SK-N-SH treated with all-trans-retinoic acid at 6 μM for 48 hours (cell line): ENCODE measurements around the gene SPTBN4.

Source experiments
- ARNTL ChIP-seq: fragments of 450-650 bp; formaldehyde crosslinking; IDR thresholded peaks from 2 replicates; pipeline ENCODE4 v1.5.0; 2020; ENCODE audit warnings: low read depth, mild to moderate bottlenecking, moderate library complexity, borderline replicate concordance
- GLIS3 ChIP-seq: fragments of 250-450 bp; sonication (Bioruptor Pico); IDR thresholded peaks from 2 replicates; pipeline ENCODE4 v1.5.0; 2020; ENCODE audit warnings: mild to moderate bottlenecking, moderate library complexity
- OSR1 ChIP-seq: fragments of 250-450 bp; sonication (Bioruptor Pico); IDR thresholded peaks from 2 replicates; pipeline ENCODE4 v1.8.0; 2022; ENCODE audit warnings: moderate library complexity, mild to moderate bottlenecking, inconsistent platforms
- PATZ1 ChIP-seq: fragments of 250-450 bp; sonication (Bioruptor Pico); IDR thresholded peaks from 2 replicates; pipeline ENCODE4 v1.8.0; 2020; ENCODE audit warnings: mild to moderate bottlenecking, moderate library complexity, borderline replicate concordance
- RARB ChIP-seq: fragments of 250-450 bp; sonication (Bioruptor Pico); IDR thresholded peaks from 2 replicates; pipeline ENCODE4 v1.8.0; 2021; ENCODE audit warnings: mild to moderate bottlenecking, moderate library complexity
- TOX ChIP-seq: fragments of 250-450 bp; sonication (Bioruptor Pico); IDR thresholded peaks from 2 replicates; pipeline ENCODE4 v1.8.0; 2021; ENCODE audit warnings: mild to moderate bottlenecking, moderate library complexity, borderline replicate concordance
- ZC3H10 ChIP-seq: fragments of 250-450 bp; sonication (Bioruptor Pico); IDR thresholded peaks from 2 replicates; pipeline ENCODE4 v1.5.1; 2021; ENCODE audit warnings: mild to moderate bottlenecking, moderate library complexity
- ZFP3 ChIP-seq: fragments of 250-450 bp; sonication (Bioruptor Pico); IDR thresholded peaks from 2 replicates; pipeline ENCODE4 v1.5.0; 2020; ENCODE audit warnings: mild to moderate bottlenecking, moderate library complexity
- ZFP30 ChIP-seq: fragments of 450-650 bp; formaldehyde crosslinking; IDR thresholded peaks from 2 replicates; pipeline ENCODE4 v1.5.0; 2022; ENCODE audit warnings: mild to moderate bottlenecking, moderate library complexity
- TF ChIP-seq, protein P1 (sequence below): fragments of 250-450 bp; sonication (Bioruptor Pico); IDR thresholded peaks from 2 replicates; pipeline ENCODE4 v1.5.1; 2020; ENCODE audit warnings: low read depth, mild to moderate bottlenecking, moderate library complexity

DNA sequence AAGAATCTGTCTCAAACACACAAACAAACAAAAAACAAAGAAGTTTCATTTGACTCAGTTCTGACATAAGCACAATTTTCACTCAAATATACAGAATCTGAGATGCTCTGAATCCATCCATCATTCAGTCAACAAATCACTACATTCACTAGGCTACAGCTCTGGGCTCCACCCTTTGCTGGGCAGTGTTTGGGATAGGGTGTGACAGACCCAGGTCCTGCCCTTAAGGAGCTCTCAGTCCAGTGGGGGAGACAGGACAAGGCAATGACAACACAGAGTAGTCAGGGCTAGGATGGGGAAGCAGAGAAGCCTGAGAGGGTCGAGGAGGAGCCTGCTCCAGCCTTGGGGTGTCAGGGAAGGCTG, 45.3 kb downstream of the SPTBN4 start:
- TF ChIP-seq ARNTL (CRISPR knock-in tag): no peak
- no peak for TF ChIP-seq GLIS3
- no peak for TF ChIP-seq ZC3H10 (CRISPR knock-in tag)
- TF ChIP-seq, protein P1, sequence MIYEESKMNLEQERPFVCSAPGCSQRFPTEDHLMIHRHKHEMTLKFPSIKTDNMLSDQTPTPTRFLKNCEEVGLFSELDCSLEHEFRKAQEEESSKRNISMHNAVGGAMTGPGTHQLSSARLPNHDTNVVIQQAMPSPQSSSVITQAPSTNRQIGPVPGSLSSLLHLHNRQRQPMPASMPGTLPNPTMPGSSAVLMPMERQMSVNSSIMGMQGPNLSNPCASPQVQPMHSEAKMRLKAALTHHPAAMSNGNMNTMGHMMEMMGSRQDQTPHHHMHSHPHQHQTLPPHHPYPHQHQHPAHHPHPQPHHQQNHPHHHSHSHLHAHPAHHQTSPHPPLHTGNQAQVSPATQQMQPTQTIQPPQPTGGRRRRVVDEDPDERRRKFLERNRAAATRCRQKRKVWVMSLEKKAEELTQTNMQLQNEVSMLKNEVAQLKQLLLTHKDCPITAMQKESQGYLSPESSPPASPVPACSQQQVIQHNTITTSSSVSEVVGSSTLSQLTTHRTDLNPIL (CRISPR knock-in tag): no peak
- no peak for TF ChIP-seq RARB (CRISPR knock-in tag)
- no peak for TF ChIP-seq TOX (CRISPR knock-in tag)
- TF ChIP-seq OSR1: no peak
- TF ChIP-seq ZFP30 (CRISPR knock-in tag): no peak
- no peak for TF ChIP-seq PATZ1 (CRISPR knock-in tag)
- no peak for TF ChIP-seq ZFP3 (CRISPR knock-in tag)
